ENCODE measurements around the gene VPS13D. TPM values are rescaled to one million over a fixed set of nuclear protein-coding genes. Genes with fewer than 3 reads are reported as not detected.

Gene VPS13D
- total RNA-seq, result 75.8 TPM
- 19.4 TPM for polyA plus RNA-seq (ENCODE audit: insufficient read depth, low read depth, low replicate concordance)
- long read RNA-seq, donor 1, partial matches to known transcripts, result 0 of 1 reads
- long read RNA-seq, donor 1, other reads (novel, unspliced or antisense), result 0 of 1 reads
- long read RNA-seq, donor 2, result 0 reads
- long read RNA-seq, donor 3, result 0 reads
- long read RNA-seq, donor 4, result 0 reads
- long read RNA-seq, donor 5, result 0 reads
- long read RNA-seq, donor 6, result 0 reads
- long read RNA-seq, donor 7, partial matches to known transcripts, result 9 of 18 reads
- long read RNA-seq, donor 7, other reads (novel, unspliced or antisense), result 9 of 18 reads
- long read RNA-seq, donor 8, result 0 reads
- long read RNA-seq, donor 9, result 0 reads
- long read RNA-seq, donor 10, result 0 reads

DNA sequence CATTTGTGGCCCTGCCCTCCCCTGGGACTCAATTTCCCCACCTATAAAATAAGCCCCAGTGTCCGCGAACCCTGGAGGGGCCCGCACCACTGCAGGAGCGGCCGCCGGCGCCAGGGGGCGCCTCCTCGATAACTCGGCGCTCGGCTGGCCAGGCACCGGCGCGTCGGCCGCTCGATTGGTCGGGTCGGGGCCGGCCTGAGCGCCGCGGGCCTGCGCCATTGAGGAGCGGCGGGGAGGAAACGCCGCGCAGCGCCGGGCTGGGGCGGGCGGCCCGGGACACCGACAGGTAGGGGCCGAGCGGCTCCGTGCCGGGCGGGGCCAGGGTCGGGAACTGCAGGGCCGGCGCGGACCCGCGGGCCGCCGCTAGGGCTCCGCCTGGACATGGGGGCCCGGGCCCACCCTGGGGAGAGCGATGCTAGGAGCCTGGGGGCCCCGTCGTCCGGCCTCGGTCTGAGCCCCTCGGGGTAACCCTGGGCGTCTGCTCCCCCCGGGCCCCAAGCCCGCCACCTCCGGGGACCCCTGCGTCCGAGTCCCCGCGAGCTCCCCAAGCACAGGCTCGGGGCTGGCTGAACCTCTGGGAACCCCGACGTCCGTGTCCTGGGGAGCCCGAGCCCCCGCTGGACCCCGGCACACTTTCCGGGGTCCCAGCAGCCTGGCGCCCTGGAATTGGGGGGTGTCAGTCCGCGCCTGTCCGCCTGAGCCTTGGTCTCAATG, at the start of gene VPS13D:
Gene VPS13D, plus strand, starts transcription at position 196 of the 714 bp plus-strand sequence. CDS start 4,237 bp downstream, outside the sequence.
- intact Hi-C loops (cut with DNase I), result no loop called here
- DNase-seq, result peak; percentile 74 to 95 (median 86)

GRCh38 chr1:12180315-12180714, 49.5 kb upstream of the VPS13D start:
- intact Hi-C loops (cut with DNase I), result no loop called here
- DNase-seq, result no peak
- no peak for TF ChIP-seq CTCF (IDR thresholded peaks at IDR 0.05; ENCODE audit: borderline replicate concordance, extremely low read depth, insufficient read depth)

More for the DNA sequence above, at the start of gene VPS13D:
- Histone ChIP-seq H3K36me3 (ENCODE audit: control insufficient read depth in 2 of 3, insufficient read depth in 3 of 3, low read length in 3 of 3) (no peaks in the 10 kb centered on the region), H3K4me3 (ENCODE audit: low read length in 3 of 3) (peak within 1 kb of the TSS; percentile 79 to 97 (median 93)), H3K4me1 (ENCODE audit: control insufficient read depth in 2 of 3, insufficient read depth in 2 of 3, low read depth in 1 of 3, low read length in 3 of 3) (peaks cover 0 to 5% (median 0%) of the 10 kb centered on the region in 3 donors), H3K27ac (ENCODE audit: low read depth in 2 of 2, low read length in 2 of 2) (peak within 1 kb of the TSS; percentile 79 to 86), H3K9ac (ENCODE audit: low read length in 3 of 3) (peak within 1 kb of the TSS; percentile 49 to 95 (median 90)), H3K27me3 (ENCODE audit: control insufficient read depth, insufficient read depth, low read length) (no peaks in the 10 kb centered on the region), H3K9me3 (ENCODE audit: control insufficient read depth in 2 of 3, insufficient read depth in 1 of 3, low read length in 3 of 3) (no peaks in the 10 kb centered on the region)
- TF ChIP-seq CTCF (IDR thresholded peaks at IDR 0.05; ENCODE audit: borderline replicate concordance, extremely low read depth, insufficient read depth), result peak; percentile 92
- no peak for FAIRE-seq

DNA sequence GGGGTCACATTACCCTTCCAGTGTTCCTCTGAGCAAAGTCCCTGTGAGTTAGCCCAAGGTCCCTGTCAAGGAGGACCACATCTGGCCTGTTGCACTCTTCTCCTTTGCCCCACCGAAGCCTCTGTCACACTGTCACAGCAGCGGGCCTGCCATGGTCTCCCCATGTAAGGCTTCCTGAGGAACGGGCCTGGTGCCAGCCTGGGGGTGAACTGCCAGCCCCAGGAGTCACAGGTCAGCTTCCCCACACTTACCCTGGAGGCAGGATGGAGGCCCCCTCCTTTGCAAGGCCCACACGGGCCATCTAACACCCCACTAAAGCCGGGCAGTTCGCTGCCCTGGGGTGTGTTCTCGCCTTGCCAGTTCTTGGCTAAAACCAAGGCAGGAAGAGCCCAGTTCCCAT, 48.9 kb upstream of the VPS13D start:
- Histone ChIP-seq H3K27ac (ENCODE audit: low read depth in 2 of 2, low read length in 2 of 2) (peak overlapping the region in 1 of 2 donors; percentile 53), H3K9ac (ENCODE audit: low read length in 3 of 3) (no peak overlapping the region), H3K36me3 (ENCODE audit: control insufficient read depth in 2 of 3, insufficient read depth in 3 of 3, low read length in 3 of 3) (no peaks in the 10 kb centered on the region), H3K4me3 (ENCODE audit: low read length in 3 of 3) (no peak overlapping the region), H3K9me3 (ENCODE audit: control insufficient read depth in 2 of 3, insufficient read depth in 1 of 3, low read length in 3 of 3) (no peaks in the 10 kb centered on the region), H3K4me1 (ENCODE audit: control insufficient read depth in 2 of 3, insufficient read depth in 2 of 3, low read depth in 1 of 3, low read length in 3 of 3) (peaks cover 0 to 33% (median 0%) of the 10 kb centered on the region in 3 donors), H3K27me3 (ENCODE audit: control insufficient read depth, insufficient read depth, low read length) (no peaks in the 10 kb centered on the region)
- FAIRE-seq, result no peak
- no peak for DNase-seq
- intact Hi-C loops (cut with DNase I), result no loop called here
- TF ChIP-seq CTCF (IDR thresholded peaks at IDR 0.05; ENCODE audit: borderline replicate concordance, extremely low read depth, insufficient read depth), result no peak

More at GRCh38 chr1:12180315-12180714, 49.5 kb upstream of the VPS13D start:
- Histone ChIP-seq H3K4me3 (ENCODE audit: low read length in 3 of 3) (no peak overlapping the region), H3K4me1 (ENCODE audit: control insufficient read depth in 2 of 3, insufficient read depth in 2 of 3, low read depth in 1 of 3, low read length in 3 of 3) (peaks cover 0 to 31% (median 0%) of the 10 kb centered on the region in 3 donors), H3K9me3 (ENCODE audit: control insufficient read depth in 2 of 3, insufficient read depth in 1 of 3, low read length in 3 of 3) (no peaks in the 10 kb centered on the region), H3K9ac (ENCODE audit: low read length in 3 of 3) (no peak overlapping the region), H3K36me3 (ENCODE audit: control insufficient read depth in 2 of 3, insufficient read depth in 3 of 3, low read length in 3 of 3) (no peaks in the 10 kb centered on the region), H3K27me3 (ENCODE audit: control insufficient read depth, insufficient read depth, low read length) (no peaks in the 10 kb centered on the region), H3K27ac (ENCODE audit: low read depth in 2 of 2, low read length in 2 of 2) (peak overlapping the region in 1 of 2 donors; percentile 53)
- no peak for FAIRE-seq

All from kidney (tissue), 22 donors.